ENCODE measurements around the gene FAM118B. TPM values are rescaled to one million over a fixed set of nuclear protein-coding genes. Genes with fewer than 3 reads are reported as not detected.

FAM118B gene
- total RNA-seq, 4 donors from 2014 or later = 7.6 to 11.1 (median 8.6) TPM

- Histone ChIP-seq H3K27ac (no peak overlapping the region), H3K4me1 (peaks cover 8% of the 10 kb centered on the region), H3K36me3 (peaks cover 22% of the 10 kb centered on the region), H3K4me3 (no peak overlapping the region), H3K9me3 (no peaks in the 10 kb centered on the region), H3K27me3 (no peaks in the 10 kb centered on the region)
- TF ChIP-seq POLR2AphosphoS5 (IDR thresholded peaks at IDR 0.05) = no peak
- TF ChIP-seq EP300 (IDR thresholded peaks at IDR 0.05) = no peak
- TF ChIP-seq, protein P1, sequence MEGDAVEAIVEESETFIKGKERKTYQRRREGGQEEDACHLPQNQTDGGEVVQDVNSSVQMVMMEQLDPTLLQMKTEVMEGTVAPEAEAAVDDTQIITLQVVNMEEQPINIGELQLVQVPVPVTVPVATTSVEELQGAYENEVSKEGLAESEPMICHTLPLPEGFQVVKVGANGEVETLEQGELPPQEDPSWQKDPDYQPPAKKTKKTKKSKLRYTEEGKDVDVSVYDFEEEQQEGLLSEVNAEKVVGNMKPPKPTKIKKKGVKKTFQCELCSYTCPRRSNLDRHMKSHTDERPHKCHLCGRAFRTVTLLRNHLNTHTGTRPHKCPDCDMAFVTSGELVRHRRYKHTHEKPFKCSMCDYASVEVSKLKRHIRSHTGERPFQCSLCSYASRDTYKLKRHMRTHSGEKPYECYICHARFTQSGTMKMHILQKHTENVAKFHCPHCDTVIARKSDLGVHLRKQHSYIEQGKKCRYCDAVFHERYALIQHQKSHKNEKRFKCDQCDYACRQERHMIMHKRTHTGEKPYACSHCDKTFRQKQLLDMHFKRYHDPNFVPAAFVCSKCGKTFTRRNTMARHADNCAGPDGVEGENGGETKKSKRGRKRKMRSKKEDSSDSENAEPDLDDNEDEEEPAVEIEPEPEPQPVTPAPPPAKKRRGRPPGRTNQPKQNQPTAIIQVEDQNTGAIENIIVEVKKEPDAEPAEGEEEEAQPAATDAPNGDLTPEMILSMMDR (IDR thresholded peaks at IDR 0.05) = no peak
- no peak for TF ChIP-seq POLR2A (IDR thresholded peaks at IDR 0.05)
- DNase-seq (ENCODE audit: low spot score in 2 of 2) = peak in 1 of 2 donors; percentile 66
- WGBS = 94% methylated on average over 11 of the region's 11 CpGs
These were observed 65.7 kb downstream of the FAM118B start for GRCh38 chr11:126277322-126277721.

DNA sequence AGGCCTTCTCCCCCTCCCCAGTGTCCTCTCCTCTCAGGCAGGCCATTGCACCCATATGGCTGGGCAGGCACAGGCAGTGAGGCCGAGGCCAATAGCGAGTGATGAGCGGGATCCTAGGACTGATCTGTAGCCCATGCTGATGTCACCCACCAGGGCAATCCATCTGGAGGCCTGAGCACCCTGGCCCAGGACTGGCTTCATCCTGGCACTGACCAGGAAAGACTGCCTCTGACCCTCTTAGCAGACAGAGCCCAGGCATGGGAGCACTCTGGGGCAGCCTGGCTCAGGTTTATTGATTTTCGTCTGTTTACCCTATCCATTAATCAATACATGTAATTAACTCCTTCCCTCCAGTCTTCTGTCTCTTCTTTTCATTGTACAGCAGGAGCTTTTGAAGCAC is 66.2 kb downstream of the FAM118B start:
- H3K4me3 ChIP-seq = no peak overlapping the region
- H3K27ac ChIP-seq = no peak overlapping the region
- H3K4me1 ChIP-seq = peaks cover 11% of the 10 kb centered on the region
- no peaks in the 10 kb centered on the region for H3K9me3 ChIP-seq
- peaks cover 22% of the 10 kb centered on the region for H3K36me3 ChIP-seq
- TF ChIP-seq EP300 (IDR thresholded peaks at IDR 0.05) = no peak
- no peak for TF ChIP-seq POLR2AphosphoS5 (IDR thresholded peaks at IDR 0.05)
- TF ChIP-seq, protein P1 (IDR thresholded peaks at IDR 0.05) = no peak
- TF ChIP-seq POLR2A (IDR thresholded peaks at IDR 0.05) = no peak
- WGBS = 73% methylated on average over 1 of the region's 4 CpGs
- H3K27me3 ChIP-seq = no peaks in the 10 kb centered on the region
- no peak for DNase-seq (ENCODE audit: low spot score in 2 of 2)

- H3K4me3 ChIP-seq = no peak overlapping the region
- TF ChIP-seq POLR2AphosphoS5 (IDR thresholded peaks at IDR 0.05) (no peak), POLR2A (IDR thresholded peaks at IDR 0.05) (no peak), EP300 (IDR thresholded peaks at IDR 0.05) (no peak)
- TF ChIP-seq, protein P1 (IDR thresholded peaks at IDR 0.05) = no peak
- no peaks in the 10 kb centered on the region for H3K27me3 ChIP-seq
- H3K36me3 ChIP-seq = peaks cover 15% of the 10 kb centered on the region
- no peak overlapping the region for H3K27ac ChIP-seq
- peaks cover 18% of the 10 kb centered on the region for H3K4me1 ChIP-seq
- WGBS = 82% methylated on average over 8 of the region's 8 CpGs
- H3K9me3 ChIP-seq = no peaks in the 10 kb centered on the region
- no peak for DNase-seq (ENCODE audit: low spot score in 2 of 2)
These were observed 67.6 kb downstream of the FAM118B start for GRCh38 chr11:126279191-126279590.

- TF ChIP-seq EP300 (IDR thresholded peaks at IDR 0.05) = no peak
- DNase-seq (ENCODE audit: low spot score in 2 of 2) = peak in 1 of 2 donors; percentile 56
- Histone ChIP-seq H3K4me3 (no peak overlapping the region), H3K27ac (no peak overlapping the region), H3K36me3 (peaks cover 12% of the 10 kb centered on the region), H3K4me1 (peaks cover 27% of the 10 kb centered on the region), H3K9me3 (no peaks in the 10 kb centered on the region), H3K27me3 (no peaks in the 10 kb centered on the region)
- 80% methylated on average over 5 of the region's 5 CpGs for WGBS
These were observed 69.0 kb downstream of the FAM118B start for GRCh38 chr11:126280595-126280994.

DNA sequence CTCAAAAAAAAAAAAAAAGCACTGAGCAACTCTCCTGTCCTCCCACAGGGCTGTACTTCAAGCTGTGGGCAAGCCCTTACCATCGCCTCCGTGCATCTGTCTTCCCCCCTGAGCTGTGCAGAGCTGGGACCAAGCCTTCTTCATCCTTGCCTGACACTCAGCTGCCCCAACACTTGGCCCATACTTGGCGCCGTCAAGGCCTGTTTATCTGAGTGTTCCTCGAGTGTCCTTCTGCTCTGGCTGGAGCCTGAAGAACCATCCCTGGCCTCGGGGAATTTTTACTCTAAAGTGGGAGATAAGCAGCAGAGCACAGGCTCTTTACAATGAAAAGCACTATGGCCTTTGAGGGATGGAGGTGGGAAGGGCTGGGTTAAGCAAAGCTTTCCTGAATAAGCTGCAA is 69.7 kb downstream of the FAM118B start:
- no peak overlapping the region for H3K27ac ChIP-seq

More for the DNA sequence above, 69.7 kb downstream of the FAM118B start:
- TF ChIP-seq POLR2A (IDR thresholded peaks at IDR 0.05) = no peak
- no peak for TF ChIP-seq POLR2AphosphoS5 (IDR thresholded peaks at IDR 0.05)
- TF ChIP-seq, protein P1 (IDR thresholded peaks at IDR 0.05) = no peak
- DNase-seq (ENCODE audit: low spot score in 2 of 2) = no peak
- WGBS = 89% methylated on average over 6 of the region's 6 CpGs
- no peaks in the 10 kb centered on the region for H3K9me3 ChIP-seq
- H3K4me1 ChIP-seq = peaks cover 28% of the 10 kb centered on the region
- no peaks in the 10 kb centered on the region for H3K27me3 ChIP-seq
- H3K36me3 ChIP-seq = peaks cover 12% of the 10 kb centered on the region
- no peak overlapping the region for H3K4me3 ChIP-seq
